ENCODE data around the gene UBQLN1.

- TF ChIP-seq POLR2AphosphoS5 (IDR thresholded peaks at IDR 0.05; ENCODE audit: insufficient read depth, low read depth, low read length) (no peak), EZH2 (IDR thresholded peaks at IDR 0.05; ENCODE audit: borderline replicate concordance, low read depth, low read length, severe bottlenecking) (no peak), POLR2A (IDR thresholded peaks at IDR 0.05; ENCODE audit: low read depth, low read length) (no peak), MYC (IDR thresholded peaks at IDR 0.05; ENCODE audit: low read depth, low read length) (no peak), JUN (IDR thresholded peaks at IDR 0.05; ENCODE audit: borderline replicate concordance, insufficient read depth, insufficient read length, low read depth) (no peak)
- TF ChIP-seq, protein P1, sequence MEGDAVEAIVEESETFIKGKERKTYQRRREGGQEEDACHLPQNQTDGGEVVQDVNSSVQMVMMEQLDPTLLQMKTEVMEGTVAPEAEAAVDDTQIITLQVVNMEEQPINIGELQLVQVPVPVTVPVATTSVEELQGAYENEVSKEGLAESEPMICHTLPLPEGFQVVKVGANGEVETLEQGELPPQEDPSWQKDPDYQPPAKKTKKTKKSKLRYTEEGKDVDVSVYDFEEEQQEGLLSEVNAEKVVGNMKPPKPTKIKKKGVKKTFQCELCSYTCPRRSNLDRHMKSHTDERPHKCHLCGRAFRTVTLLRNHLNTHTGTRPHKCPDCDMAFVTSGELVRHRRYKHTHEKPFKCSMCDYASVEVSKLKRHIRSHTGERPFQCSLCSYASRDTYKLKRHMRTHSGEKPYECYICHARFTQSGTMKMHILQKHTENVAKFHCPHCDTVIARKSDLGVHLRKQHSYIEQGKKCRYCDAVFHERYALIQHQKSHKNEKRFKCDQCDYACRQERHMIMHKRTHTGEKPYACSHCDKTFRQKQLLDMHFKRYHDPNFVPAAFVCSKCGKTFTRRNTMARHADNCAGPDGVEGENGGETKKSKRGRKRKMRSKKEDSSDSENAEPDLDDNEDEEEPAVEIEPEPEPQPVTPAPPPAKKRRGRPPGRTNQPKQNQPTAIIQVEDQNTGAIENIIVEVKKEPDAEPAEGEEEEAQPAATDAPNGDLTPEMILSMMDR (IDR thresholded peaks at IDR 0.05; ENCODE audit: extremely low read depth in 1 of 2, insufficient read depth in 1 of 2, low read depth in 1 of 2, low read length in 2 of 2): no peak
- TF ChIP-seq, protein P2, sequence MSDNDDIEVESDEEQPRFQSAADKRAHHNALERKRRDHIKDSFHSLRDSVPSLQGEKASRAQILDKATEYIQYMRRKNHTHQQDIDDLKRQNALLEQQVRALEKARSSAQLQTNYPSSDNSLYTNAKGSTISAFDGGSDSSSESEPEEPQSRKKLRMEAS (IDR thresholded peaks at IDR 0.05; ENCODE audit: insufficient read depth, insufficient read length): no peak
These were observed 85.3 kb downstream of the UBQLN1 start for GRCh38 chr9:83622433-83622938.
